HG03469 (cell line): Measurements from ENCODE around the gene ZMIZ1.
"Not testable (repeated sequence)": the region's sequence is repeated elsewhere in the genome, so short reads cannot be mapped to it uniquely, and the experiment has no call there.

ENCODE experiments used
- ATAC-seq: cut with Tn5 transposase; IDR thresholded peaks from one replicate; pipeline ENCODE4 v1.9.1; 2021; ENCODE audit warnings: mild to moderate bottlenecking, moderate library complexity, moderate number of reproducible peaks; ENCODE audit not compliant: unreplicated experiment

The ZMIZ1 gene

GRCh38 chr10:79324032-79324695 lies 255.4 kb downstream of the ZMIZ1 start:
- no peak for ATAC-seq

- ATAC-seq = no peak
Measured at GRCh38 chr10:79326361-79327089, 257.8 kb downstream of the ZMIZ1 start.

GRCh38 chr10:79327090-79327457 lies 258.3 kb downstream of the ZMIZ1 start:
- no peak for ATAC-seq

GRCh38 chr10:79328147-79328701 lies 259.5 kb downstream of the ZMIZ1 start:
- no peak for ATAC-seq

GRCh38 chr10:79328737-79329504 lies 260.2 kb downstream of the ZMIZ1 start:
- ATAC-seq = no peak

- no peak for ATAC-seq
Measured at GRCh38 chr10:79329529-79329928, 260.8 kb downstream of the ZMIZ1 start.

GRCh38 chr10:79331226-79331625 lies 262.5 kb downstream of the ZMIZ1 start:
- ATAC-seq = no peak

GRCh38 chr10:79331709-79332108 lies 262.9 kb downstream of the ZMIZ1 start:
- ATAC-seq = peak; percentile 75

- ATAC-seq = not testable (repeated sequence)
Measured at GRCh38 chr10:79332610-79333315, 264.0 kb downstream of the ZMIZ1 start.

GRCh38 chr10:79333513-79333912 lies 264.7 kb downstream of the ZMIZ1 start:
- ATAC-seq = no peak

GRCh38 chr10:79334573-79334972 lies 265.8 kb downstream of the ZMIZ1 start:
- ATAC-seq = no peak

- no peak for ATAC-seq
Measured at GRCh38 chr10:79335094-79335469, 266.3 kb downstream of the ZMIZ1 start.

GRCh38 chr10:79335470-79336235 lies 266.9 kb downstream of the ZMIZ1 start:
- no peak for ATAC-seq

GRCh38 chr10:79336276-79336675 lies 267.5 kb downstream of the ZMIZ1 start:
- ATAC-seq = no peak

- no peak for ATAC-seq
Measured at GRCh38 chr10:79336739-79337138, 268.0 kb downstream of the ZMIZ1 start.

GRCh38 chr10:79337783-79338469 lies 269.2 kb downstream of the ZMIZ1 start:
- not testable (repeated sequence) for ATAC-seq

- ATAC-seq = no peak
Measured at GRCh38 chr10:79339266-79339665, 270.5 kb downstream of the ZMIZ1 start.

- no peak for ATAC-seq
Measured at GRCh38 chr10:79340646-79341244, 272.0 kb downstream of the ZMIZ1 start.

GRCh38 chr10:79342295-79342761 lies 273.6 kb downstream of the ZMIZ1 start:
- ATAC-seq = no peak
